NCI-H187 treated with DMSO at 0.1 percent for 48 hours (cell line): ENCODE data around the gene SP5.
"Not testable (repeated sequence)": the region's sequence is repeated elsewhere in the genome, so short reads cannot be mapped to it uniquely, and the experiment has no call there.

Experiments used
- DNase-seq: peaks from one replicate; lab custom pipeline; 2025; lab: John Stamatoyannopoulos, UW

The SP5 gene

DNA sequence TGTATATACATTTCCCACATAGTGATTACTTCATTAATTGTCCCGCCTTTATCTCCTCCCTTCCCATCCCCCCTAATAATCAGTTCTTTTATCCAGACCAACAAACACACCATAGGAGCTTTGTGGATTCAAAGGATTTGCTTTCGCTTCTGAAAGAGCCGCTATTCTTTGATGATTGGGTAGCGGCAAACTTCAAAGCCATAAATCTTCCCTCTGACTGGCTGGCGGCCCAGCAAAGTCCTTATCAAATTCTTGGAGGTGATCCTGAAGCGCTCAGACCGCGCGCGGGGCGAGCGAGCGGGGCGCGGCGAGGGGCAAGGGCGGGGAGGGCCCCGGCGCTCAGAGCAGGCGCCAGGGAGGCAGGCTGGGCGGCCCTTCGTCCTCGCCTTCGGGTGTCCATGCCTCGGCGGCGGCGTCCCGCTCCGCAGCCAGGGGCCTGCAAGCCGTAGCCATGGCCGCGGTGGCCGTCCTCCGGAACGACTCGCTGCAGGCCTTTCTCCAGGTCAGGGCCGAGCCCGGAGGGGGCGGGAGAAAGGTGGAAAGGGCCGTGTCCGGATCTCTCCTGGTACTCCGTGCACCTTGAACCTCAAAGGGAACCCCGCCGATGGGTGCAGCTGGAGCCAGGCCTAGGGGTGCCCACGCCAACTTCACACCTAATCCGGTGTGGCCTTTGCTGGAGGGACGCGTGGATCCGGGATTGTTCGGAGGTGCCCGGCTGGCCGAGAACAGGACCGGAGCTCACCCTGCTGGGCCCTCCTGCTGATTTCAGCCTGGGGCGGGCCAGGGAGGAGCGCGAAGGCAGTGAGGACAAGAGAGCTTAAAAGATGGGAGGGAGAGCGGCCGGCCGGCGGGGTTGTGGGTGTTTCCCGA is at the start of gene SP5:
SP5 (plus strand) TSS at position 276 of the 870 bp plus-strand sequence; CDS start at position 452, 176 bp downstream.
- DNase-seq, result no peak

GRCh38 chr2:170665743-170666142 is 49.4 kb upstream of the SP5 start:
- DNase-seq, result no peak

DNA sequence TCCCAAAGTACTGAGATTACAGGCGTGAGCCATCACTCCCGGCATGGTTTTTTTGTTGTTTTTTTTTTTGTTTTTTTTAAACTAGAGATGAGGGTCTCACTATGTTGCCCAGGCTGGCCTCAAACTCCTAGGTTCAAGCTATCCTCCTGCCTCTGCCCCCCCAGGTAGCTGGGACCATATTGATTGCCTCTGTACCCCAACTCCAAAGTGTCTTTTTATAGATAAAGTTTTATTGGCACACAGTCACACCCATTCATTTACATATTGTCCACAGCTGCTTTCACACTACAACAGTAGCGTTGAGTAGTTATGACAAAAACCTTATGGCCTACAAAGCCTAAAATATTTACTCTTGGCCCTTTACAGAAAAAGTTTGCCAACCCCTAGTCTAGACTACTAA is 45.2 kb upstream of the SP5 start:
- DNase-seq, result no peak

- no peak for DNase-seq
Measured at GRCh38 chr2:170670651-170671050, 44.5 kb upstream of the SP5 start.

GRCh38 chr2:170671079-170671478 is 44.1 kb upstream of the SP5 start:
- DNase-seq, result no peak

DNA sequence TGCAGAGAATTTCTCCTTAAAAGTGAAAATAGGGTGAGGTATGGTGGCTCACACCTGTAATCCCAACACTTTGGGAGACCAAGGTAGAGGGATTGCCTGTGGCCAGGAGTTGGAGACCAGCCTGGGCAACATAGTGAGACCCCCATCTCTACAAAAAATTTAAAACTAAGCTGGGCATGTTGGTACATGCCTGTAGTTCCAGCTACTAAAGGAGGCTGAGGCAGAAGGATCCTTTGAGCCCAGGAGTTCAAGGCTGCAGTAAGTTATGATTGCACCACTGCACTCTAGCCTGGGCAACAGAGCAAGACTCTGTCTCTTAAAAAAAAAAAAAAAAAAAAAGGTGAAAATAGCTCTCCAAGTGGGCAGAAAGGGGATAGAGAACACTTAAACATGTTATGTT is 40.9 kb upstream of the SP5 start:
- not testable (repeated sequence) for DNase-seq

DNA sequence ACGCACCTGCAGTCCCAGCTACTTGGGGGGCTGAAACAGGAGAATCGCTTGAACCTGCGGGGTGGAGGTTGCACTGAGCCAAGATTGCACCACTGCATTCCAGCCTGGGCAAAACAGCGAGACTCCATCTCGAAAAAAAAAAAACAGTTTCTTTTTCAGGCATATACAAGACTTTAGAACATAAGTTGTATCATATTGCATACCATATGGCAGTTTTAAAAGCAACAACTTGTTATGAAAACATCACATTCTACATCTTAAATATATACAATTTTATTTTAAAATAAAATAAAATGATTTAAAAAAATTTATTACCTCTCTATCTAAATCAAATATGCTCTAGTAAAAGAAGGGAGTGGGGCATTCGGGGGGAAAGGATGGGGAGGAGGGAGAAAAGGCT is 39.4 kb upstream of the SP5 start:
- no peak for DNase-seq

- DNase-seq, result no peak
Measured at GRCh38 chr2:170679607-170680079, 35.5 kb upstream of the SP5 start.

DNA sequence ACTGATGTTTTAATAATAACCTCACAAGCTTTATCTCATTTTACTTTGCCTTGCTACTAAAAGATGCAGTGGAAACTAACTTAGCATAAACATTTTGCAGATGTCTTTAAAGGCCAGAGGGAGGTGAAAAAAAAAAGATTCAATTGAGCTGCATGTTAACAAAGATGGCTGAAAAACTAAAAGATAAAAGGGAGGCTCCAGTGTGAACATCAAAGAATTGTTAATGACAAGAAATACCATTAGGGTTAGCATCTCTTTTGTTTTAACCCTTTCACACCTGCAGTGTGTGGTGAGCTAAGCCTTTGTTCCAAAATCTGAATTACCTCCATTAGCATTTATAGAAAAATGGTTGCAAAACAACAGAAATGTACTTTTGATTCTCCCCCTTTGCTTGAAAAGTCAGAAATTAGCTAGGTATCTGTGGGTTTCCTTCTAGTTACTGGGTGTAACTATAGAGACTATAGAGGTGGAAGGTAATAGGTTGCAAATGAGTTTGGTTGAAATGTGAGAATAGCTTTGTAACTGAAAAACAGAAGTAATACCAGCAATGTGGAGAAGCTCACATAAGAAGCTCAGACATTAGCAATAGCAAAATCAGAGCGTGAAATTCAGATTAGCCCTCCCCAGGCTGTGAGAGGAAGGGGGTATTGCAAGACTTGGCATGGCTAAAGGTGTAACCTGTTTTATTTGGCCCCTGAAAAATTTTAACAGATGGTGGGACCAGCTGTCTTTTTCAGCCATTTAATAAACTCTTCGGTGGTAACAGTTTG is 34.8 kb upstream of the SP5 start:
- no peak for DNase-seq

- DNase-seq, result no peak
Measured at GRCh38 chr2:170681311-170681710, 33.8 kb upstream of the SP5 start.

DNA sequence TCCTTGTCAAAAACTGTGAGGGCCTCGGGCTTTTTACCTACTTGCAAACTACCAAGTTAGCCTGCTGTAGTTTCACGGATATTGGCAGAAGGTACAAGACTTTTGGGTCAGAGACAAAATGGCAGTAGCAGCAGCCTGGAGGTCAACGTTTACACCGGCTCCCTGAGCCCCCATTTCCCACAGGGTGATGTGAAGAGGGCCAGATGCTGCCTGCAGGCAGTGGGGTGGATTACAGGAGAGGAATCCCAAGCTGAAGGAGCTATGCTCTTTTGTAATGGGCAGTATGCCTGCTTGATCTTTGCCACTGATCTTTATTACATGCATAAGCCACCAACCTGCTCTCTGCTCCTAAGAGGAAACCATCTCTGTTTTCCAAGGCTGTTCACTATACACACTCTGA is 29.5 kb upstream of the SP5 start:
- no peak for DNase-seq

DNA sequence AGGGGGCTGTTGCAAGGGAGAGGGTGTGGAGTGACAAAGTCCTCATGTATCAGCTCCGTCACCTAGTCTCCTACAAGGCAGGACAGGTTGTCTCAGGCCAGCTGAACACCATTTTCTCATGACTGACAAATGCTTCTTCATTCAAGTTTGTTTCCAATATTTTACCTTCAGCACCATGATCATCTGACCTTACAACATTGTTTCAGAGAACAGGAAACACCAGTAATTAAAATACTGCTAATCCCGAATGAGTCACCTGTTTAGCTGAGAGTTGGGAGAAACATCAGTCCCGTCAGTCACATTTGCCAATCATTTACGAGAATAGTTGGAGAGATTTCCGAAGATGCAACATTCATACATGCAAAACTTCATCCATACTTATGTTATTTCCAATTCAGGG is 25.7 kb upstream of the SP5 start:
- no peak for DNase-seq

GRCh38 chr2:170690640-170691039 is 24.5 kb upstream of the SP5 start:
- no peak for DNase-seq

- no peak for DNase-seq
Measured at GRCh38 chr2:170694316-170694715, 20.8 kb upstream of the SP5 start.

- no peak for DNase-seq
Measured at GRCh38 chr2:170695521-170696410, 19.4 kb upstream of the SP5 start.

DNA sequence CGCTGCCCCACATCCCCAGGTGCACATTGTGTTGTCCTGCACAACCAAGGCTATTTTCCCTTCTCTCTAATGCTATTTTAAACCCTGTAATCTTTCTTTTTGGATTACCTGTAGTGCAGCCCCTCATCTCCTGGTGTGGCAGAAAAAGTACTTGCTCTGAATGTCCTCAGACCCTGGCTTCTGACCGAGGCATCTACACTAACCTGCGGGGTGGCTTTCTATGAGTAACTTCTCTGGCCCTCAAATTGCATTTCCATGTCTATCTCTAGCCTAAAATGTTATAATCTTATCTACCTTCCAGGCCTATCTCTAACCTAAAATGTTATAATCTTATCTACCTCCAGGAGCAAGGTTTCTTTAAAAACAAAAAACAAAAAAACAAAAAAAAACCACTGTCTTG is 18.2 kb upstream of the SP5 start:
- DNase-seq, result no peak

DNA sequence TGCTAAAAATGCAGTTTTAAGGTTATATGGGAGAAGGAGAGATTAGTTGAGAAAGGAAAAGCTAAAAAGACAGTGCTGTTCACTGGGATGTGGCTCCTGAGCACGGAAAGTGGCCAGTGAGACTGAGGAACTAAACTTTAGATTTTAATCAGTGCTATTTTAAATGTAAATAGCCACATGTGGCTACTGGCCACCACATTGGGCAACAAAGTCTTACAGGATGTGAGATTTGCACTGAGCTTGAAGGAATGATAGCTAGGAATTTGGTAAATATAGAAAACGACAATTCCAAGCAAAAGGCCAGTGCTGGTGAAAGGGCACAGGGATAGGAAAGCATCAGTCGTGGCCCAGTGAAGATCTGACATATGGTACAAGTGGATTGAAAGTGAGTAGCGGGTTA is 14.1 kb upstream of the SP5 start:
- no peak for DNase-seq

DNA sequence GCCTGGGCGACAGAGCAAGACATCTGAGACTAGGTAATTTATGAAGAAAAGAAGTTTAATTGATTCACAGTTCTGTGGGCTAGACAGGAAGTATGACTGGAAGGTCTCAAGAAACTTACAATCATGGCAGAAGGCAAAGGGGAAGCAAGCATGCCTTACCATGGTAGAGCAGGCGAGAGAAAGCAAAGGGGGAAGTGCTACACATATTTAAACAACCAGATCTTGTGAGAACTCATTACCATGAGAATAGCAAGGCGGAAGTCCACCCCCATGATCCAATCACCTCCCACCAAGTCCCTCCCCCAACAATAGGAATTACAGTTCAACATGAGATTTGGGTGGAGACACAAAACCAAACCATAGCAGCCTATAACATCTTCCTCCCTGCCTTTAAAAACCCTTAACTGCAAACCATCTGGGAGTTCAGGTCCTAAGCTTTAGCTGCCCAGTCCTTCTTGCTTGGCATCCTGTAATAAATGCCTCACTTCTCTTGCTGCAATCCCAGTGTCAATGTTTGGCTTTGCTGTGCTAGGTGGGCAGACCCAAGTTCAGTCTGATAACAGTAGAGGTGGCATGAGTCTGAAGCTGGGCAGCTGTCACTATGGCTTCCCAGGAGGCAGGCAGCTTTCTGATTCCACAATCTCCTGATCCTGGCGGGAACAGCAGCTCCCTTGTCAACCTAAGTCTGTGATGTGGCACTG is 11.2 kb upstream of the SP5 start:
- no peak for DNase-seq

DNA sequence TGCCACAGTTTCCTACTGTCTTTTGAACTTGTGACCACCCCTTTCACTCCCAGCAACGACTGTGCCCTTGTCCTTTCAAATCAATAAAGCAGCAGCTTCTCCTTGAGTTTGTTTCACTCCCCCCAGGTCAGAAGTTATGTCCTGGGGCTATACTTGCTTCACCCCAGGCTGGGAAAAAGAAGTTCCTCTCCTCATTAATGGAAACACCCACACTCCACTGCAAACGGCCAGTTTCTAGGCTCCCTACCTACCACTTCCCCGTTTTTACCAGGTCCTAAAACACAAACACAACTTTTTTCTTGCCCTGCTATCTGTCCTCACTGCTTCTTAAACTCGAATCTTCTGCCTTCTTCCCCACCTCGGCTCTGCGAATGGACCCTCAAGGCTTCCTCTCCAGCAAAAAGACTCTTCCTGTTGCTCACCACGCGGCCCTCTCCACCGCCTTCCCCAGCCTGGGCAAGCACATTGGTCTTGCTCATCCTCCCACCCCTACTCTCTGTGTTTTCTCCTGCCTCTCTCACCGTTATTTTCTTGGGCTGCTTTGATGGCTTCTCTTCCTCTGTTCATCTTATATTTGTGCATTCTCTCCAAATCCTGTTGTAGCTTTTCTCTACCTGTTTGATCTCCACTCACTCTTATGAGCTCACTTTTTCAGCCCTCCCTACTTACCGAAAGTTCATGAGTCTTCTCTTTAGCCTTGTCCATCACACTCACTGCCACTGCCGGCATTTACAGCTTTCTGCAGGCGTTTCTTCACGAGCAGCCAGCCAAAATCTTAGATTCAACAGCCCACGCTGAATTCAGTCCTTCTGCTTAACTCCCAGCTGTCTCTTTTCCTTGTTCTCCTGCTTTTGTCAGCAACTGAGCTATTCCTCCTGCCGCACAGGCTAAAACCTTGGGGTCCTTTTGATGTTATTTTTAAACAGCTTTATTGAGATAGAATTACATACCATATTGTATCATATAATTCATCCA is 7.0 kb upstream of the SP5 start:
- DNase-seq, result no peak

DNA sequence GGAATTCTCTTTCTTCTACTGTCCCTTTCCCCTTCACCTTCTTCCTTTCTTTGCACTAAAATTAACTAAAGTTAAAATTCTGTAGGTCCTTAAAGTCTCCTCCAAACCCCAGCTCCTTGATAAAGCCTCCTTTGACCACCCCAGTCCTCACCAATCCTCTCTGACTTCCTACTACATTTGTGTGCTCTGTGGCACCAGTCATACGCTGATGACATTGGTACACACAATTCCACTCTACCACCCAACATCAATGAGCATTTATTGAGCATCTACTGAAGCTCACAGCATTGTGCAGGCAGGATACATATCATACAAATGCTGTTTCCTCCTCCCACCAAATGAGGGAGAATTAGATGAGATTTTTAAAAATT is 4.5 kb upstream of the SP5 start:
- no peak for DNase-seq
